ENCODE data around the gene PDIA4.

DNA sequence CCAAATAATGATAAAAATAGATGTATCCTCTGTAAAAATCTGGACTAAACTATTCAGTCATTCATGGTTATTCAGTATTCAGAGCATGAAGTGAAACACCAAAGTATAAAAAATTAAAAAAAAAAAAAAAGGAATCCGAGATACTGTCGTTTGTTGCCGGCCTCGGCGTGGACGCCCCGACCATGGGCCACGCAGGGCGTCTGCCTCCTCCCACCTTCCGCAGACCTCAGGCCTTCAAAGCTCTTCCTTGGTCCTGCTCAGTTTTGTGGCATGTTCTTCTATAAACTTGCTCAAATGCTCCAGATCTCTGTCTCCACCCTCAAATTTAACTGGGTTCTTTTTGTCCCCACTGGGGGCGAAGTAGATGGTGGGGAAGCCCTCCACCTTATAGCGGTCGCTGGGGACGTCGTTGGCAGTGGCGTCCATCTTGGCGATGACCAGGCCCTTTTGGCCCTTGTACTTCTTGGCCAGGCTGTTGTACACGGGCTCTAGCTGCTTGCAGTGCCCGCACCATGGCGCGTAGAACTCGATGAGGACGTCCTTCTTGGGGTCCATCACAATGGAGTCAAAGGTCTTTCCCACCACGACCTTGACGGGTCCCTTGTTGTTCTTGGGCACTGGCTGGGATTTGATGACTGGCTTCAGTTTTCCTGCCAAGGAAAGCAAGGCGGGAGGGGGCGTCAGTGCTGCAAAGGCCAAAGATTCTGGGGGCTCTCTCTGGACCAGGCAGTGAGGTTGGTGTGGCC lies 24.6 kb downstream of the PDIA4 start:
- no peak for TF ChIP-seq POLR2A (IDR thresholded peaks at IDR 0.05)
- TF ChIP-seq, protein P1, sequence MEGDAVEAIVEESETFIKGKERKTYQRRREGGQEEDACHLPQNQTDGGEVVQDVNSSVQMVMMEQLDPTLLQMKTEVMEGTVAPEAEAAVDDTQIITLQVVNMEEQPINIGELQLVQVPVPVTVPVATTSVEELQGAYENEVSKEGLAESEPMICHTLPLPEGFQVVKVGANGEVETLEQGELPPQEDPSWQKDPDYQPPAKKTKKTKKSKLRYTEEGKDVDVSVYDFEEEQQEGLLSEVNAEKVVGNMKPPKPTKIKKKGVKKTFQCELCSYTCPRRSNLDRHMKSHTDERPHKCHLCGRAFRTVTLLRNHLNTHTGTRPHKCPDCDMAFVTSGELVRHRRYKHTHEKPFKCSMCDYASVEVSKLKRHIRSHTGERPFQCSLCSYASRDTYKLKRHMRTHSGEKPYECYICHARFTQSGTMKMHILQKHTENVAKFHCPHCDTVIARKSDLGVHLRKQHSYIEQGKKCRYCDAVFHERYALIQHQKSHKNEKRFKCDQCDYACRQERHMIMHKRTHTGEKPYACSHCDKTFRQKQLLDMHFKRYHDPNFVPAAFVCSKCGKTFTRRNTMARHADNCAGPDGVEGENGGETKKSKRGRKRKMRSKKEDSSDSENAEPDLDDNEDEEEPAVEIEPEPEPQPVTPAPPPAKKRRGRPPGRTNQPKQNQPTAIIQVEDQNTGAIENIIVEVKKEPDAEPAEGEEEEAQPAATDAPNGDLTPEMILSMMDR (IDR thresholded peaks at IDR 0.05), result no peak
